HAP-1 (cell line): ENCODE results near the gene LIFR.

ENCODE experiments used
- DNase-seq, 2 experiments: peaks; one replicate each; pipeline ENCODE4 v3.0.0-alpha.2; 2016 to 2020; ENCODE audit warnings: low spot score in 2 of 2
- H3K27me3 ChIP-seq: fragments of 250-450 bp; sonication (Bioruptor Pico); 2 replicates; pipeline ENCODE4 v1.5.1; 2020; ENCODE audit warnings: low read depth, mild to moderate bottlenecking, moderate library complexity
- H3K36me3 ChIP-seq: fragments of 250-450 bp; sonication (Bioruptor Pico); replicated peaks from 2 replicates; pipeline ENCODE4 v1.5.1; 2020; ENCODE audit warnings: mild to moderate bottlenecking
- H3K4me1 ChIP-seq: fragments of 250-450 bp; sonication (Bioruptor Pico); 2 replicates; pipeline ENCODE4 v1.5.1; 2020; ENCODE audit warnings: mild to moderate bottlenecking
- H3K4me3 ChIP-seq: fragments of 250-450 bp; sonication (Bioruptor Pico); 2 replicates; pipeline ENCODE4 v1.5.1; 2020; ENCODE audit warnings: mild to moderate bottlenecking, moderate library complexity
- H3K9me3 ChIP-seq: fragments of 250-450 bp; sonication (Bioruptor Pico); 2 replicates; pipeline ENCODE4 v1.5.1; 2020; ENCODE audit warnings: mild to moderate bottlenecking, moderate library complexity
- in situ Hi-C: fragments of 300-500 bp; cut with MboI; formaldehyde crosslinking; loops from 3 replicates; pipeline ENCODE4 v1.14.3; 2020; ENCODE audit warnings: low sequenced_read_pairs, inconsistent platforms, mixed read lengths

Gene LIFR

GRCh38 chr5:38433160-38433861, 123.1 kb downstream of the LIFR start:
- H3K4me3 ChIP-seq = no peak overlapping the region

DNA sequence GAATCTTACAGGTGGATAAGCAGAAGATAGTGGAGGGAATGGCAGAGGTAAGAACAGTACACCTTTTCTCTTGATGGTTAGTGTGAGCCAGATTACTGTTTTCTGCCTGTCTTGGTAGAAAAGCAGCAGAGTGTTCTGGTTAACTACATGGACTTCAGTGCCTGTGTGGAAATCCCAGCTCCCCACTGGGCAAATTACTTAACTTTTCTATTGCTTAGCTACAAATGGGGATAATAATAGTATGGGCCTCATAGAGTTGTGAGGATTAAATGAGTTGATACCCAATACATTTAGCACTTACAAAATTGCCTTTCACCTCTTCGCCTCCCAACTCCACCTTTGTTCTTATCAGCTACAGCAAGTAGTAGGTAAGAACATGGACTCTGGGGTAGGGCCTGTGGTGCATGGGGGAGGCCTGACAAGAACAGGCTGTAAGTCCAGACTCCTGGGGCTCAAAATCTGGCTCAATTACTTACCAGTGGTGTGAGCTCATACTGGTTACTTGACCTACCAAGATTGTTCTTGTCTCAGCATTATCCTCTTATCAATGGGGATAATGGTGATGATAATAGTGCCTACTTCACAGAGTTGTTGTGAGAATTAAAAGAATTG, 125.1 kb downstream of the LIFR start:
- no peak for DNase-seq
- Histone ChIP-seq H3K27me3 (peaks cover 2% of the 10 kb centered on the region; the same call in 1 of the 2 replicates), H3K4me3 (no peak overlapping the region), H3K9me3 (no peaks in the 10 kb centered on the region), H3K4me1 (no peaks in the 10 kb centered on the region), H3K36me3 (no peaks in the 10 kb centered on the region)
- in situ Hi-C loops = no loop called here

More at GRCh38 chr5:38433160-38433861, 123.1 kb downstream of the LIFR start:
- DNase-seq = no peak
- Histone ChIP-seq H3K4me1 (no peaks in the 10 kb centered on the region), H3K9me3 (no peaks in the 10 kb centered on the region), H3K36me3 (no peaks in the 10 kb centered on the region), H3K27me3 (peaks cover 2% of the 10 kb centered on the region; the same call in 1 of the 2 replicates)
- in situ Hi-C loops = no loop called here

DNA sequence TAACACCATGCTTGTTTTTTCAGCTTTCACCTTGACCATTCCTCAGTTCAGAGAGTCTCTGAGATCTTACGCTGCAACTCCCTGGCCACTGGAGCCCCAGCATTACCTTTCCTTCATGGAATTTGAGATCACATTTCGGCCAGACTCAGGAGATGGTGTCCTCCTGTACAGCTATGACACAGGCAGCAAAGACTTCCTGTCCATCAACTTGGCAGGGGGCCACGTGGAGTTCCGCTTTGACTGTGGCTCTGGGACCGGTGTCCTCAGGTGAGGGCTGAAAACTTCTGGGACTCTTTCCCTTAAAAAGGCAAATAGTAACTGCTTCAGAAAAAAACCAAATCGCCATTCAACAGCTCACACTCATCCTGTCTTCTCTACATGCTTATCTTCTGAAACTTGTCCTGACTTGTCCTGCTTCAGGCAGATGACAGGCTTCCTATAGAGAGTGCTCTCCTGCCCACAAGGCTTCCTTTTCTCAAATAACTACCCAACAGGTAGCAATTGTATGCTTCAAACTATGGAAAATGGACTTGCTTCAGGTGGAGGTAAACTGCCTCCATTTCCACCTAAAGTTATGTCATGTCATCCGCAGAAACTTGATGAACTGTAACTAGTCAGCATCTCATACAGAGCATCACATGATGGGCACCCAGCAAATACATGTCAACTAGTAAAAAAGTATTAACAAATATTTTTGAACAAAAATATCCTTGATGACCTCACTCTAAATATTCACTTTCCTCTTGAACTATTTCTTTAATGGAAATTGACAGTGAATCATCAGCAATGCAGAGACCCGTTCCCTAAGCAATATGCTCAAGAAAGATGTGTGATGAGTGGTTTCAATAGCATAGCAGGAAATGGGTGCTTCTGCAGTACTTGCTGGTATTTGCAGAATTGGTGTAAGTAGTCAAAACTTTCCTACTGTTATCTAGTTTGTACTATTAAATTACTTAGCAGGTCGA, 129.2 kb downstream of the LIFR start:
- in situ Hi-C loops = no loop called here
- DNase-seq = no peak
- Histone ChIP-seq H3K36me3 (no peaks in the 10 kb centered on the region), H3K9me3 (no peaks in the 10 kb centered on the region), H3K4me1 (no peaks in the 10 kb centered on the region), H3K27me3 (no peaks in the 10 kb centered on the region), H3K4me3 (no peak overlapping the region)

- Histone ChIP-seq H3K4me1 (no peaks in the 10 kb centered on the region), H3K27me3 (no peaks in the 10 kb centered on the region), H3K4me3 (no peak overlapping the region), H3K36me3 (no peaks in the 10 kb centered on the region), H3K9me3 (no peaks in the 10 kb centered on the region)
- no peak for DNase-seq
- in situ Hi-C loops = no loop called here
These were observed 130.0 kb downstream of the LIFR start for GRCh38 chr5:38426490-38426889.
